HepG2 (cell line): ENCODE data around the gene SDR42E2. TPM values are rescaled to one million over a fixed set of nuclear protein-coding genes. Genes with fewer than 3 reads are reported as not detected.

ENCODE experiments used
- ARID5B ChIP-seq: IDR thresholded peaks from 2 replicates; pipeline ENCODE4 v1.4.0; 2020; ENCODE audit warnings: mild to moderate bottlenecking, missing genetic modification reagents
- ATF7-NPFF ChIP-seq: sonication (generic); formaldehyde crosslinking; IDR thresholded peaks from 2 replicates; pipeline ENCODE4 v1.8.1; 2023; ENCODE audit warnings: mild to moderate bottlenecking, low read depth, missing genetic modification reagents, moderate library complexity
- DRAP1 ChIP-seq: IDR thresholded peaks from 2 replicates; pipeline ENCODE4 v1.6.1; 2016; ENCODE audit warnings: missing genetic modification reagents, missing compliant biosample characterization
- GATAD2A ChIP-seq: IDR thresholded peaks from 2 replicates; pipeline ENCODE4 v1.6.1; 2016
- HHEX ChIP-seq: IDR thresholded peaks from 2 replicates; pipeline ENCODE4 v1.6.1; 2016; ENCODE audit warnings: control low read depth
- ISL2 ChIP-seq: sonication (generic); formaldehyde crosslinking; IDR thresholded peaks from 2 replicates; pipeline ENCODE4 v1.5.0; 2020; ENCODE audit warnings: missing genetic modification reagents
- MAFF ChIP-seq: IDR thresholded peaks from 2 replicates; pipeline ENCODE4 v1.6.1; 2011; ENCODE audit warnings: low read depth, low read length, improper control_type of control experiment
- SMYD3 ChIP-seq: sonication (generic); formaldehyde crosslinking; IDR thresholded peaks from 2 replicates; pipeline ENCODE4 v1.8.1; 2023; ENCODE audit warnings: mild to moderate bottlenecking, missing genetic modification reagents
- ZNF430 ChIP-seq: sonication (generic); formaldehyde crosslinking; IDR thresholded peaks from 2 replicates; pipeline ENCODE4 v1.9.0; 2021; ENCODE audit warnings: mild to moderate bottlenecking, missing genetic modification reagents
- ZNF614 ChIP-seq: IDR thresholded peaks from 2 replicates; pipeline ENCODE4 v1.6.1; 2018; ENCODE audit warnings: missing biosample characterization, missing genetic modification reagents, inconsistent platforms, borderline replicate concordance
- ZNF615 ChIP-seq: sonication (generic); formaldehyde crosslinking; IDR thresholded peaks from 2 replicates; pipeline ENCODE4 v1.5.0; 2020; ENCODE audit warnings: mild to moderate bottlenecking, missing genetic modification reagents, borderline replicate concordance
- ZNF740 ChIP-seq: sonication (generic); formaldehyde crosslinking; IDR thresholded peaks from 2 replicates; pipeline ENCODE4 v1.4.0; 2020; ENCODE audit warnings: missing genetic modification reagents
- ZNF780A ChIP-seq: sonication (generic); formaldehyde crosslinking; IDR thresholded peaks from 2 replicates; pipeline ENCODE4 v1.8.0; 2022; ENCODE audit warnings: mild to moderate bottlenecking, missing genetic modification reagents, moderate library complexity
- ZSCAN30 ChIP-seq: sonication (generic); formaldehyde crosslinking; IDR thresholded peaks from 2 replicates; pipeline ENCODE4 v1.5.0; 2020; ENCODE audit warnings: mild to moderate bottlenecking, missing genetic modification reagents
- polyA plus RNA-seq, 8 experiments: library from polyadenylated mRNA; depleted of rRNA in 3 of 8; stranded (reverse) in 7 of 8; unstranded in 1 of 8; fragments of >200 nt; fragmentation: Illumina TruSeq in 4 of 8; extraction: Trizol in 4 of 8; gene quantifications; 2 replicates each; pipeline versions ENCODE4 v1.2.1 to v1.2.3, GENCODE V29; 2011 to 2016; ENCODE audit warnings: low read depth in 4 of 8, missing spikeins in 1 of 8, mixed read lengths in 1 of 8; ENCODE audit not compliant: insufficient read depth in 1 of 8
- total RNA-seq, 5 experiments: library from RNA; depleted of rRNA; stranded (reverse); fragments of >200 nt; fragmentation: Illumina TruSeq; extraction: Trizol; gene quantifications; 2 replicates each; pipeline ENCODE4 v1.2.3, GENCODE V29; 2016; ENCODE audit warnings: low read depth in 1 of 5
- TF ChIP-seq, protein P1 (sequence below): IDR thresholded peaks from 2 replicates; pipeline ENCODE4 v1.6.1; 2016; ENCODE audit warnings: missing biosample characterization, missing genetic modification reagents, low read depth
- TF ChIP-seq, protein P2 (sequence below), 2 experiments: sonication (generic) in 1 of 2; formaldehyde crosslinking in 1 of 2; IDR thresholded peaks; 2 replicates each; pipeline versions ENCODE4 v1.4.0 to v1.6.1; 2018 to 2020; ENCODE audit warnings: missing genetic modification reagents in 2 of 2, borderline replicate concordance in 1 of 2, low read depth in 1 of 2, mild to moderate bottlenecking in 1 of 2, missing biosample characterization in 1 of 2
- TF ChIP-seq, protein P3 (sequence below): sonication (generic); formaldehyde crosslinking; IDR thresholded peaks from 2 replicates; pipeline ENCODE4 v1.4.0; 2020; ENCODE audit warnings: low read depth, missing genetic modification reagents

SDR42E2 gene
- total and polyA plus RNA-seq, 2 of the 13 experiments (the other 11 are each of a cell fraction or from before 2014, with no cell fraction given): 0.05 to 0.11 TPM

DNA sequence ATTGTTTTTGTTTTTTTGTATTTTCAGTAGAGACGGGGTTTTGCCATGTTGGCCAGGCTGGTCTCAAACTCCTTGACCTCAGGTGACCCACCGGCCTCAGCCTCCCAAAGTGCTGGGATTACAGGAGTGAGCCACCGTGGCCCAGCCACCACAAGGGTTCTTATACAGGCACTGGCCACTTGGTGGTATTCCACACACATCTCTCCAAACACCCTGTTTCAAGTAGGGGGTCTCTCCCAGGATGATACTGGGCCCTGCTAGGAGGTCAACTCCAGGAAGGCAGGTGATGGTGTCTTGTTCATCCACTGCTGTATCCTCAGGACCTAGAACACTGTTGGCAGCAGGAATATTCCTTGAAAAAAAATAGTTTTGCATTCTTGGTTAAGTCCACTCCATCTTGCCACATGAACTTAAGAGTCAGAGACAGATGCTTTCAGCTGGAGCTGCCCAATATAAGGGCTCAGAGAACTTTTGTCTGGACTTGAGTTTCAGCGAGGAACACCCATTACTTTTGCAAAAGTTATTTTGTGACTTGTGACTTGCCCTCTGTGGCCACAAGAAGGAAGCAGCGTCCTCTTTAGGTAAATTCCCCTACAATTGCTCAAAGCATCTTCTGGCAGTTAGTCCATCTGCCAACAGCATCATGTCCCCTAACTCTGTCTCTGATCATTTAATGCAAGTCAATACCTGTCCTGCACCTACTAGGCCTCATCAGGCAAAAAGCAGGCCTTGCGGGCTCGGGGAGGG lies 36.4 kb downstream of the SDR42E2 start (continued):
- TF ChIP-seq, protein P1, sequence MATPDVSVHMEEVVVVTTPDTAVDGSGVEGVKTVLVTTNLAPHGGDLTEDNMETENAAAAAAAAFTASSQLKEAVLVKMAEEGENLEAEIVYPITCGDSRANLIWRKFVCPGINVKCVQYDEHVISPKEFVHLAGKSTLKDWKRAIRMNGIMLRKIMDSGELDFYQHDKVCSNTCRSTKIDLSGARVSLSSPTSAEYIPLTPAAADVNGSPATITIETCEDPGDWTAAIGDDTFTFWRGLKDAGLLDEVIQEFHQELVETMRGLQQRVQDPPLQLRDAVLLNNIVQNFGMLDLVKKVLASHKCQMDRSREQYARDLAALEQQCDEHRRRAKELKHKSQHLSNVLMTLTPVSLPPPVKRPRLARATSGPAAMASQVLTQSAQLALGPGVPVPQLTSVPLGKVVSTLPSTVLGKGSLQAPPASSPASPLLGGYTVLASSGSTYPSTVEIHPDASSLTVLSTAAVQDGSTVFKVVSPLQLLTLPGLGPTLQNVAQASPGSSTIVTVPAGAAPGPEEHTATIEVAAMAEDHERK (CRISPR knock-in tag): no peak
- TF ChIP-seq ZNF780A (CRISPR knock-in tag) (no peak), SMYD3 (no peak), HHEX (no peak), ARID5B (CRISPR knock-in tag) (peak; percentile 6; the same call in 1 of the 2 replicates), ISL2 (0 out of 2 replicates have a peak, but pooled peaks have one; percentile 23), ZNF615 (no peak), MAFF (no peak), GATAD2A (CRISPR knock-in tag) (0 out of 2 replicates have a peak, but pooled peaks have one; percentile 3), DRAP1 (CRISPR knock-in tag) (no peak), ZSCAN30 (CRISPR knock-in tag) (no peak), ZNF430 (CRISPR knock-in tag) (peak; percentile 29; the same call in 1 of the 2 replicates), ATF7-NPFF (CRISPR knock-in tag) (no peak), ZNF614 (CRISPR knock-in tag) (0 out of 2 replicates have a peak, but pooled peaks have one; percentile 10), ZNF740 (CRISPR knock-in tag) (no peak)
- TF ChIP-seq, protein P2, sequence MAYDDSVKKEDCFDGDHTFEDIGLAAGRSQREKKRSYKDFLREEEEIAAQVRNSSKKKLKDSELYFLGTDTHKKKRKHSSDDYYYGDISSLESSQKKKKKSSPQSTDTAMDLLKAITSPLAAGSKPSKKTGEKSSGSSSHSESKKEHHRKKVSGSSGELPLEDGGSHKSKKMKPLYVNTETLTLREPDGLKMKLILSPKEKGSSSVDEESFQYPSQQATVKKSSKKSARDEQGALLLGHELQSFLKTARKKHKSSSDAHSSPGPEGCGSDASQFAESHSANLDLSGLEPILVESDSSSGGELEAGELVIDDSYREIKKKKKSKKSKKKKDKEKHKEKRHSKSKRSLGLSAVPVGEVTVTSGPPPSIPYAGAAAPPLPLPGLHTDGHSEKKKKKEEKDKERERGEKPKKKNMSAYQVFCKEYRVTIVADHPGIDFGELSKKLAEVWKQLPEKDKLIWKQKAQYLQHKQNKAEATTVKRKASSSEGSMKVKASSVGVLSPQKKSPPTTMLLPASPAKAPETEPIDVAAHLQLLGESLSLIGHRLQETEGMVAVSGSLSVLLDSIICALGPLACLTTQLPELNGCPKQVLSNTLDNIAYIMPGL (CRISPR knock-in tag; IDR thresholded peaks at IDR 0.05; ENCODE audit: borderline replicate concordance in 1 of 2, low read depth in 1 of 2): peak; percentile 17 to 43; a peak in 1 of 4 replicates
- TF ChIP-seq, protein P3, sequence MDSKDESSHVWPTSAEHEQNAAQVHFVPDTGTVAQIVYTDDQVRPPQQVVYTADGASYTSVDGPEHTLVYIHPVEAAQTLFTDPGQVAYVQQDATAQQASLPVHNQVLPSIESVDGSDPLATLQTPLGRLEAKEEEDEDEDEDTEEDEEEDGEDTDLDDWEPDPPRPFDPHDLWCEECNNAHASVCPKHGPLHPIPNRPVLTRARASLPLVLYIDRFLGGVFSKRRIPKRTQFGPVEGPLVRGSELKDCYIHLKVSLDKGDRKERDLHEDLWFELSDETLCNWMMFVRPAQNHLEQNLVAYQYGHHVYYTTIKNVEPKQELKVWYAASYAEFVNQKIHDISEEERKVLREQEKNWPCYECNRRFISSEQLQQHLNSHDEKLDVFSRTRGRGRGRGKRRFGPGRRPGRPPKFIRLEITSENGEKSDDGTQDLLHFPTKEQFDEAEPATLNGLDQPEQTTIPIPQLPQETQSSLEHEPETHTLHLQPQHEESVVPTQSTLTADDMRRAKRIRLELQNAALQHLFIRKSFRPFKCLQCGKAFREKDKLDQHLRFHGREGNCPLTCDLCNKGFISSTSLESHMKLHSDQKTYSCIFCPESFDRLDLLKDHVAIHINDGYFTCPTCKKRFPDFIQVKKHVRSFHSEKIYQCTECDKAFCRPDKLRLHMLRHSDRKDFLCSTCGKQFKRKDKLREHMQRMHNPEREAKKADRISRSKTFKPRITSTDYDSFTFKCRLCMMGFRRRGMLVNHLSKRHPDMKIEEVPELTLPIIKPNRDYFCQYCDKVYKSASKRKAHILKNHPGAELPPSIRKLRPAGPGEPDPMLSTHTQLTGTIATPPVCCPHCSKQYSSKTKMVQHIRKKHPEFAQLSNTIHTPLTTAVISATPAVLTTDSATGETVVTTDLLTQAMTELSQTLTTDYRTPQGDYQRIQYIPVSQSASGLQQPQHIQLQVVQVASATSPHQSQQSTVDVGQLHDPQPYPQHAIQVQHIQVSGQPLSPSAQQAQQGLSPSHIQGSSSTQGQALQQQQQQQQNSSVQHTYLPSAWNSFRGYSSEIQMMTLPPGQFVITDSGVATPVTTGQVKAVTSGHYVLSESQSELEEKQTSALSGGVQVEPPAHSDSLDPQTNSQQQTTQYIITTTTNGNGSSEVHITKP (CRISPR knock-in tag): 0 out of 2 replicates have a peak, but pooled peaks have one; percentile 30
